Prostate gland (tissue), 2 donors: ENCODE results near the gene C4orf50.

ENCODE experiments used
- CTCF ChIP-seq, 4 experiments: fragments of 200-600 bp in 2 of 4; fragments of 450-650 bp in 2 of 4; sonication (generic) in 2 of 4; IDR thresholded peaks; 1 replicate in 3 of 4; 2 replicates in 1 of 4; pipeline ENCODE4 v1.5.1; 2016 to 2019; ENCODE audit warnings: antibody characterized with exemption in 4 of 4, mild to moderate bottlenecking in 2 of 4, moderate library complexity in 2 of 4
- POLR2A ChIP-seq: fragments of 450-650 bp; IDR thresholded peaks from one replicate; pipeline ENCODE4 v1.6.1; 2016; ENCODE audit warnings: antibody characterized with exemption, mild to moderate bottlenecking
- POLR2AphosphoS5 ChIP-seq: sonication (generic); formaldehyde crosslinking; IDR thresholded peaks from one replicate; pipeline ENCODE4 v1.6.1; 2017; ENCODE audit warnings: antibody characterized with exemption

DNA sequence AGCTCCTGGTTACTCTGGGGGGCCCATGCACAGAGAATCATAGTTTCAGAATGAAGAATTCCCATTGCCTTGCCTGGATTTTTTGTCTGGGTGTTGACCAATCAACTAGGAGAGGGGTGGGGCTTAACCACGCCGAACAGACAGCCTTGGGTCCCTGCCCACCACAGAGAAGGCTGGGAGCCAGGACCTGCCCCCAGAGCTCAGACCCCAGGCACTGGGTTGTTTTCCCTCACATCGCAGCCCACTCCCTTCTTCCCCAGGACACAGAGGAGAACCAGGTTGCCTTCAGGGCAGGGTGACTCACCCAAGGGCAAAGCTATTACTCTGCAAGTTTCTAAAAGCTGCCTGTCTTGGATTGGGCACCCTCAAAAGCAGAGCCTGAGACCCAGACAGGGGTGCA is 102.0 kb downstream of the C4orf50 start:
- TF ChIP-seq CTCF (IDR thresholded peaks at IDR 0.05): no peak
- TF ChIP-seq POLR2AphosphoS5: no peak
- no peak for TF ChIP-seq POLR2A
